Stimulated activated CD4-positive, alpha-beta T cell treated with anti-CD3 and anti-CD28 coated beads, Interleukin-4, amount 100 ng/mL, for 24 hours (primary cell): ENCODE data around the gene BTBD8.
"Not testable (repeated sequence)": the region's sequence is repeated elsewhere in the genome, so short reads cannot be mapped to it uniquely, and the experiment has no call there.

Experiments
- DNase-seq: peaks from one replicate; pipeline ENCODE4 v3.0.0-alpha.2; 2020

BTBD8 gene

DNA sequence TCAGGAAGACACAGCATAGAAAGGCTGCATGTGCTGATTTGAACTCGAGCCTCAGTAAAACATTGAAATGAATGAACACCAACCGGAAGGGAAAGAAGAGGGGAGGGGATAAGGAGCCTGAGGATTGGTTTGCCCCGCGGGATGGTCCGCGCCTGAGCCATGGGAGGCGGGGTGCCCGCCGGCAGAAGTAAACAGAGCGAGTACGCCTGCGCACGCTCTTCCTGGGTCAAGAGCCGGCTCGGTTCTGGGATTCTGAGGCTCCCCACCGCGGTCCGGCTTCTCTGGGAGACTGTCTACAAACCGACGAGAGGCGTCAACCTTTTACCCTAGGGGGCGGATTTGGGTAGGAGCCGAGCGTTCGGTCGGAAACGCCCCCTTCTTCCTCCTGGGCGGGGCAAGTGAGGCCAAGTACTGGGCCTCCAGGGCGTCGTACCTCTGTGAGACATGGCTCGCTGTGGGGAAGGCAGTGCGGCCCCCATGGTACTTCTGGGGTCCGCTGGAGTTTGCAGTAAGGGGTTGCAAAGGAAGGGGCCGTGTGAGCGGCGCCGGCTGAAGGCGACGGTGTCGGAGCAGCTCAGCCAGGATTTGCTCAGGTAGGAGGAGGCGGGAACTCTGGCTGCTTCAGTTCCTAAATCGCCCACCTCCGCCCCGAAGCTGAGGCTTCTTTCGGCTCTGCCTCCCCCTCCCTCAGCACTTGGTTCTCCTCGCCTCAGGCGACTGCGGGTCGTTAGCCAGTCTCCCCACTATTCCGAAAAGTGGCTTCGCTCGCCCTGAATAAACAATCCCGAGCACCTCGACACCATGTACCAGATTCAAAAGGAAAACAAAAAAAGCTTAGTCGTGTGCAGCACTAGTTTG, at the start of gene BTBD8:
TSS of gene BTBD8 (plus strand) at position 218 of the 858 bp plus-strand sequence. CDS start at position 445, 227 bp downstream.
- DNase-seq = peak; percentile 85

GRCh38 chr1:92030656-92031107, 49.5 kb upstream of the BTBD8 start:
- no peak for DNase-seq

DNA sequence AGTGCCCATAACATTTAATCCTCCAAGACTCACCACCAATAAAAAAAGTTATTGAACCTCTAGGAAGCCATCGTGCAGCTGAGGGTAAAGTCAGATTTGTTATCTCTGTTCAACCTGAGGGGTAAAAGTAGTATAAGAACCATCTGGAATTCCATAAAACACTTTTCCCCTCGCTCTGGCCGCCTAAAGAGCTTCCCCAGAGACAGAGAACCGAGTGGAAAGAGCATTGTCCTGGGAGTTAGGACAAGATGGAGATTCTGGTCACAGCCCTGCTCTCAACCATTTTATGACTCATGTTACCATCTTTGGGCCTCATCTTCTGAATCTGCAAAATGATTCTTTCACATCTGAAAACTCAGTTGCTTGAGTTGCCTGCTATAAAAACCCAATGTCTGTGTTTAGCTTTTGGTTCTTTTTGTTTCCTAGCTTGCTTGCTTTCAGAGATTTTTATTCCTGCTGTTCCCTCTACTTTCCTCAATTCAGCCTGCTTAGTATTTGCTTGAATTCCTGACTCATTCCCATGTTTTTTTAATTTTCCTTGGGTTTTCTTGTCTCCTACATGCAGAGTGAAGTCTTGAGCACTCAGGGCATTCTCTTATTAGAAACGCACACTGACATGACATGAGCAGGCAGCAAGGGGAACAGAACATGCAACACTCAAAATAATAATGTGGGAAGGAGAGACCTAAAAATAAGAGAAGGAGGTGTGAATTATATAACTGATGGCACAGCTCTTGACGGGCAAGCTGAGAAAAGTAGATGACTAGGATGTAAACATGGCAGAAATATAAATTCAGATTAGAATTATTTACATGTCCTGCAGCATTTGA, 48.6 kb upstream of the BTBD8 start:
- no peak for DNase-seq

- no peak for DNase-seq
Measured at GRCh38 chr1:92037400-92037799, 42.7 kb upstream of the BTBD8 start.

DNA sequence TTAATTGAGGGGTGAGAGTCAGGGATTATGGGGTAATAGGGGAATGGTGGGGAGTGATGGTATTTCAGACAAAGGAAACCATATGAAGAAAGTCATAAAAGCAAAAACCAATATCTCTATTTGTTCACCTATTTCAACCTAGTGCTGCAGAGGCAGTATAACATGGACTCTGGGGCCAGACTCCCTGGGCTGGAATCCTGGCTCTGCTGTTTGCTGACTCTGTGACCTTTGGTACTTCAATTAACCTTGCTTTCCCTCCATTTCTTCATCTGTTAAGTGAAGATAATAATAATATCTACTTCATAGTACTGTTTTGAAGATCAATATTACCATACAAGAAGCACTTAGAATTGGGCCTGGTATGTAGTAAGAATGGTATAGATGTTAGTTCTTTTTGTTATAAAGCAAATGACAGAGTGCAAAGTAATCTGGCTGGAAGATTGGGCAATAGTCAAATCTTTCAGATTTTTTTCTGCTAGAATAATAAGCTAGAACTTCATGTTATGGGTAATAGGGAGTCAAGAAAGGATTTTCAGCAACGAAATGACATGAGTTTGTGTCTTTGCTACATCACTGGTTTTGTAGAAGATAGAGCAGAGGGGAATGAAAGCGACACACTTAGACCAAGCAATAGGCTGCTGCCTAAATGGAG, 41.3 kb upstream of the BTBD8 start:
- no peak for DNase-seq

DNA sequence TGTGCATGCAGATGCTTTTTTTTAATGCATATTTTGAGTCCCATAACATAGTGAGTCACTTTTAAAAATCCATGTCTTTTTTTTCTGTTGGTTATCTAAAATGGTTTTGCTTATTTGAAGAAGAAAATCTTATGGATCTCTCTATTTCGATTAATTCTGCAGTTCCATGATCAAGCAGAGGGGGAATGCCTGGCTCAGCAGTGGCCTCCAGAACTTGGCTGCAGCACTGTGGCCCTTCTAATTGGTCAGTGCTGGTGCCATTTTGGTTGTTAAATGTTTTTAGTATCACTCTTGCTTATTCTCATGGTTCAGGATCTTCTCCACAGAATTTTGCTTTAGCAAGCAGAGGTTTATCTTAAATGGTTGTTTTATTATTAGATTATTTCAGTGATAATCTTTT, 39.2 kb upstream of the BTBD8 start:
- no peak for DNase-seq

- DNase-seq = no peak
Measured at GRCh38 chr1:92043621-92044020, 36.5 kb upstream of the BTBD8 start.

GRCh38 chr1:92045766-92046495, 34.2 kb upstream of the BTBD8 start:
- DNase-seq = no peak

- DNase-seq = no peak
Measured at GRCh38 chr1:92051948-92052347, 28.2 kb upstream of the BTBD8 start.

DNA sequence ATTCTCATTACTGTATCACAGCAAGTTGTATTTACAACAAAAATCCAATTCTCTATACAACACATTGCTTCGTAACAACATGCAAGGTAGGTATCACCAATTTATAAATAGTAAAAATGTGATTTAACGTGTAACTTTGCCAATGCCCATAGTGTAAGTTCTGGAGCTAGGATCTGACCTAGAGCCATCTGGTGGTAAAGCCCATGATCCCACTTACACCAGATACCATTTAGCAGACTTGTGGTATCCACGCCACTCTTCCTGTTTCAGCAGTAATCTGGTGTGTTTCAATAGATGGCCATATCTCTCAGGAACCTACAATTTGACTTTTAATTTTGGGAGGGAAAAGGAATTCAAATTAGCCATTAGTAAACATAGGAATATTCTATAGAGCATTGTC, 15.1 kb upstream of the BTBD8 start:
- DNase-seq = no peak

DNA sequence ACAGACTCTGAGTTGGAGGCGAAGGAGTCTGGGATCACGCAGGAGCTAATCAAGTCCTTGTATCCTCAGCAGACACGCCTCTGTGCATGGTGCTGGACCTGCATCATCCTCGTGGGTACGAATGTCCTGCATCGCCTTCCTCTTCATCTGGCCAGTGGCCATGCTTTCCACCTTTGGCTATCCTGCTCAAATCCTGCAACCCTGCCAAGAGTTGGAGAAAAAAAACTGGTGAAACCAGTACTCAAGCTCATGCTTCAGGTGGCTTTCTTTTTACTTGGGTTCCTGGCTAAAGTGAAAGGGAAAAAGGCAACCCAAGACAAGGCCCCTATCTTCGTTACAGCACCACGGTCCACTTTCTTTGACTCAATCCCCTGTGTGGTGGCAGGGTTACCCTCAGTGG, 13.8 kb upstream of the BTBD8 start:
- DNase-seq = no peak

DNA sequence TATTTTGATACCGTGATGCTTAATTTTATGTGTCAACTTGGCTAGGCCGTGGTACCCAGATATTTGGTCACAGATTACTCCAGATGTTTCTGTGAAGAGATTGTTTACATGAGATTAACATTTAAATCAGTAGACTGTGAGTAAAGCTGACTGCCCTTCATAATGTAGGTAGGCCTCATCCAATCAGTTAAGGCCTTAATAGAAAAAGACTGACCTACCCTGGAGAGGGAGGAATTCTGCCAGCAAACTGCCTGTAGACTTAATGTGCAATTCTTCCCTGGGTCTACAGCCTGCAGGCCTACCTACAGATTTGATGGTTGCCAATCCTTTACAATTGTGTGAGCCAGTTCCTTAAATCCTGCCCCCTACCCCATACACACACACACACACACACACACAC, 9.3 kb upstream of the BTBD8 start:
- DNase-seq = no peak

DNA sequence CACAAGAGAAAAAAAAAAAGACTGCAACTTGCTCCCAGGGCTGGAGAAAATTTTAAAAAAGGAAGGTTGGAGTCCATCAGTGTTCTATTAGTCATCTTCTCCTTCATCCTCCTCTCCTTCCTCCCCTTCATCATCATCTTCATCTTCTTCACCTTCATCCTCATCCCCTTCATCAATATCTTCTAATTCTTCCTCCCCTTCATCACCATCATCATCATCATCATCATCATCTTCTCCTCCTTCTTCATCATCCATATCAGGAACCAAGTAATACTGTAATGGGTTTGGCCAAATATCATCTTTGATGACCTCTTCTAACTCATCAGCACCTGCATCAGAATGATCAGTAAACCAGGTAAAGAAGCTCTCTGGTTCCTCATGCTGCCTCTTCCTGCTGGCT, 5.7 kb upstream of the BTBD8 start:
- not testable (repeated sequence) for DNase-seq

DNA sequence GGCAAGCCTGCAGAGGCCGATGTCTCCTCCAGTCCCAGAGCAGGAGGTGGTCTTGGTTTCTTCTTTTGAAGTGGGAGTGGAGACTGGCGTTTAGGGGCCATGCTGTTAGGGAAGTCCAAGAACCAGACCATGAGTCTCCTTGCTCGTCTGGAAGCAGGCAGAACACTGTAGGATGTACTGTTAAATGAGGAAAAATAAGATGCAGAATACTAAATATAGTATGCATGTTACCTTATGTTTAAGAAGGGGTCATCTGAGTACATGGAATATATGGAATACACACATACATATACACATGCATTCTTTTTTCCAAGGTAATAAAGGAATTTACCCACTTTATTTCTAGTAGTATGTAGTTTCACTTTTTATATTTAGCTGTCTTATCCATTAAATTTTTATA, 4.8 kb upstream of the BTBD8 start, which contains the start of gene SETSIP:
TSS of gene SETSIP (minus strand) at position 101 of the 400 bp plus-strand sequence. CDS start at position 101, 0 bp downstream.
- DNase-seq = no peak

- no peak for DNase-seq
Measured at GRCh38 chr1:92076363-92076762, 3.8 kb upstream of the BTBD8 start.

GRCh38 chr1:92078077-92078476, 2.1 kb upstream of the BTBD8 start:
- DNase-seq = not testable (repeated sequence)

GRCh38 chr1:92079441-92079840, 704 bp upstream of the BTBD8 start:
- no peak for DNase-seq

DNA sequence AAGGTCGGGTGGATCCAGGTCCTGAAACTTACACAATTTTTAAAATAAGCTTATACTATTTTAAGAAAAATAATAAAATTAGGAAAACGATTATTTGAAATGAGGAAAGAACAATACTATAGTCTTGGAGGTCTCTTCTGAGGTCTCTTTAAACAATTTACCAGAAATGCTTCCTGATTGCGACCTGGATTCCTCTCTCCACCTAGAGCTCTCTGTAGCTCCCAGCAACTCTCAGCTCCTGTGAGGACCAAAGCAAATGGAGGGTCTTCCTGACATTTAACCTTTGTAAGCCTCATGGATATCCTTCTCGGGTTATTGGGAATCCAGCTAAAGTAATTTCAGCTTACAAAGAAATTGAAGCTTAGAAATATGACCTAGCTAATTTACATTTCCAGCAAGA, 886 bp downstream of the BTBD8 start:
- DNase-seq = no peak

DNA sequence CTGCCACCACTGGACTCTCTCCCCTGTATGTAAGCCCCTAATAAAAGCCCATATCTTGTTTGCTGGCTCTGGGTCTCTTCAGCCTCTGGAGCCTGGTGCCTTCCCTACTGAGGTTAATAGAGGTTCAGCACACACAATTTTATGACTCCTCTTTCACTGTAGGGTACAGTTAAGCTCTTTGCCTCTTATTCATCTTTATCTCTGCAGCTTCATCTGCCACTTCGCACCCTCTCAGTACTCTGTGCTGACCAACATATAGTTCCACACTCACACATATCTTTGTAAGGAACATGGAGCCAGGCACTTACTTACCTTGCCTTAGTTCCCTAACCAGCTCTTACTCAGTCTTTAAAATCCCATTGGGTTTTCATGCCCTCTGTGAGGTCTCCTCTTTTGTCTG, 4.5 kb downstream of the BTBD8 start:
- no peak for DNase-seq

GRCh38 chr1:92085727-92086126, 5.6 kb downstream of the BTBD8 start:
- DNase-seq = no peak

DNA sequence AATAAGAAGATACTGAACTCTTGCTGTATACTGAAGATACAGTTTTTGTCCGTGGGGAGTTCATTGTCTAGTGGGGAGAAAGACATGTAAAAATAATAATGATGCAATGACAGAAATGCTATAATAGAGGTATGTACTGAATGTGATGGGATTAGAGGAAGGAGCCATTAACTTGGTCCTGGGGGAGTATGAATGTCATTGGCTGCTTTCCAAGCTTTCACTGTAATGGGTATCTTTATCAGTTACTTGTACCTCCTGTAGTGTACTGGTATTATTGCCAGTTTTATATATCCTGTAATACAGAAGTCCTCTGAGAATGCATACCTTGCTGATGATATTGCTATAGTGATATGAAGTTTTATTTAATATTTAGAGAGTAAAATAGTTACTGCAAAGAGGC, 7.4 kb downstream of the BTBD8 start:
- DNase-seq = no peak

- no peak for DNase-seq
Measured at GRCh38 chr1:92091625-92092024, 11.5 kb downstream of the BTBD8 start.

- DNase-seq = no peak
Measured at GRCh38 chr1:92094090-92094489, 13.9 kb downstream of the BTBD8 start.
